SU-DHL-6 (cell line): ENCODE results near the gene SLC34A3.
A peak's percentile ranks its signal among the peaks of the same experiment; 100 is the strongest.

Source experiments
- H2AFZ ChIP-seq: fragments of 200-600 bp; sonication (generic); 2 replicates; pipeline ENCODE4 v1.6.1; 2014; ENCODE audit warnings: low read depth, mild to moderate bottlenecking, moderate library complexity, mixed read lengths, antibody characterized with exemption, low read length; ENCODE audit not compliant: severe bottlenecking
- H3F3A ChIP-seq: fragments of 200-600 bp; shearing (Covaris generic); 2 replicates; pipeline ENCODE4 v1.6.0; 2016; ENCODE audit warnings: antibody characterized with exemption, mild to moderate bottlenecking; ENCODE audit not compliant: insufficient read depth
- H3K27ac ChIP-seq: fragments of 200-600 bp; sonication (generic); 2 replicates; pipeline ENCODE4 v1.5.1; 2016; ENCODE audit warnings: low read depth, mild to moderate bottlenecking, low read length, moderate library complexity, mixed read lengths
- H3K27me3 ChIP-seq: fragments of 200-600 bp; sonication (generic), shearing (Covaris generic); 2 replicates; pipeline ENCODE4 v1.6.0; 2014; ENCODE audit warnings: mild to moderate bottlenecking, low read length
- H3K36me3 ChIP-seq: fragments of 200-600 bp; sonication (generic); 2 replicates; pipeline ENCODE4 v1.6.1; 2014; ENCODE audit warnings: mild to moderate bottlenecking, low read length, mixed read lengths
- H3K4me2 ChIP-seq: fragments of 300-600, 200-600 bp; shearing (Covaris generic), sonication (generic); 2 replicates; pipeline ENCODE4 v1.6.0; 2014; ENCODE audit warnings: low read length, low read depth, mild to moderate bottlenecking; ENCODE audit not compliant: poor library complexity, severe bottlenecking
- H3K4me3 ChIP-seq: fragments of 200-600 bp; sonication (generic); 2 replicates; pipeline ENCODE4 v1.5.1; 2014; ENCODE audit warnings: antibody characterized with exemption, low read length, mild to moderate bottlenecking, mixed read lengths; ENCODE audit not compliant: insufficient read depth, poor library complexity, severe bottlenecking
- H3K79me2 ChIP-seq: fragments of 200-600 bp; sonication (generic); 2 replicates; pipeline ENCODE4 v1.6.1; 2014; ENCODE audit warnings: mild to moderate bottlenecking, low read length, moderate library complexity; ENCODE audit not compliant: insufficient read depth
- H3K9ac ChIP-seq: fragments of 200-600 bp; sonication (generic); 2 replicates; pipeline ENCODE4 v1.7.0; 2014; ENCODE audit warnings: mild to moderate bottlenecking, low read length
- H3K9me2 ChIP-seq: fragments of 200-600 bp; sonication (generic); replicated peaks from 2 replicates; pipeline ENCODE4 v1.6.1; 2014; ENCODE audit warnings: low read length; ENCODE audit not compliant: insufficient read depth
- H3K9me3 ChIP-seq: fragments of 200-600 bp; sonication (generic); 2 replicates; pipeline ENCODE4 v1.6.1; 2014; ENCODE audit warnings: low read length, mixed read lengths; ENCODE audit not compliant: insufficient read depth
- H4K20me1 ChIP-seq: fragments of 200-600 bp; sonication (generic); 2 replicates; pipeline ENCODE4 v1.6.1; 2014; ENCODE audit warnings: low read depth, mild to moderate bottlenecking, antibody characterized with exemption, low read length, moderate library complexity, mixed read lengths
- EZH2phosphoT487 ChIP-seq: fragments of 200-600 bp; sonication (generic), shearing (Covaris generic); conservative IDR thresholded peaks from 2 replicates; pipeline ENCODE4 v1.6.1; 2018; ENCODE audit warnings: mild to moderate bottlenecking, antibody characterized with exemption, low read length, moderate library complexity, mixed read lengths
- TF ChIP-seq, protein P1 (sequence below): fragments of 200-600 bp; sonication (generic); IDR thresholded peaks from one replicate; pipeline ENCODE4 v1.5.1; 2017; ENCODE audit warnings: antibody characterized with exemption, mild to moderate bottlenecking, low read length, moderate library complexity; ENCODE audit not compliant: insufficient read depth, poor library complexity, severe bottlenecking

SLC34A3 gene

DNA sequence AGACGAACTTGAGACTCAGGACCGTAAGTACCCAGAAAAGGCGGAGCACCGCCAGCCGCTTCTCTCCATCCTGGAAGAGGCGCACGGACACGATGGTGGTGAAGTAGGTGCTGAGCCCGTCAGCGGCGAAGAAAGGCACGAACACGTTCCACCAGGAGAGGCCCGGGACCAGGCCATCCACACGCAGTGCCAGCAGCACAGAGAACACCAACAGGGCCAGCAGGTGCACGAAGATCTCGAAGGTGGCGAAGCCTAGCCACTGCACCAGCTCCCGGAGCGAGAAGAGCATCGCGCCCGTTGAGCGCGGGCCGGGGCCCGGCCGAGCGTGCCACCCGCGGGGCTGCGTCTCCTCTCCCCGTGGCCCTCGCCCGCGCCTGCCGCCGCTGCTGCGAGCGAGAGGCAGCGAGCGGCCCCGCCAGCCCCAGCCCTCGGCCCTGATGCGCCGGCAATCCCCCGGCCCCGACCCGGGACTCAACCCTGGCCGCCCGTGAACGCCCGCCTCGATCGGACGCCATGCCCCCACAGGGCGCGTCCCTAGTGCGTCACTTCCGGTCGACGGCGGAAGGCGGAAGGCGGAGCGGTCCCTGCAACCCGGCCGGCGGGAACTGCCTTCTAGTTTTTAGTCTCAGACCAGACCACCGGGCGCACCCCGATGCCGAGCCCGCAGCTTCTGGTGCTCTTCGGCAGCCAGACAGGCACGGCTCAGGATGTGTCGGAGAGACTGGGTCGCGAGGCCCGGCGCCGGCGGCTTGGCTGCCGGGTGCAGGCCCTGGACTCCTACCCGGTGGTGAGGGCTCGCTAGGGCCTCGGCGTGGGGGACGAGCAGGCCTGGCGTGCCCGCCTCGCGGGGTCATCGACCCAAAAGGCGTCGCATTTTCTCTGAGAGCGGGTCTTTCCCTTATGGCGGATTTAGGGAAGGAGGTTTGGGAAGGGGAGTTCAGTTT is 25.3 kb upstream of the SLC34A3 start, which contains the start of the genes NDOR1 and TMEM203:
TSS of gene NDOR1 (plus strand) at position 575 of the 944 bp plus-strand sequence. CDS start at position 653, 78 bp downstream.
TSS of gene TMEM203 (minus strand) at position 523 of the 944 bp plus-strand sequence. CDS start at position 289, 234 bp downstream.
- Histone ChIP-seq H3K27ac (peak within 1 kb of the TSS; percentile 48; the same call in 1 of the 2 replicates), H3F3A (peaks cover 12% of the 10 kb centered on the region), H2AFZ (peak within 1 kb of the TSS; percentile 24), H3K9me3 (no peaks in the 10 kb centered on the region), H3K27me3 (no peaks in the 10 kb centered on the region), H3K79me2 (peaks cover 31% of the 10 kb centered on the region), H3K9ac (peak within 1 kb of the TSS; percentile 99), H4K20me1 (no peaks in the 10 kb centered on the region), H3K4me2 (peak within 1 kb of the TSS; percentile 78), H3K4me3 (peak within 1 kb of the TSS; percentile 69), H3K9me2 (no peaks in the 10 kb centered on the region), H3K36me3 (no peaks in the 10 kb centered on the region)
- TF ChIP-seq, protein P1, sequence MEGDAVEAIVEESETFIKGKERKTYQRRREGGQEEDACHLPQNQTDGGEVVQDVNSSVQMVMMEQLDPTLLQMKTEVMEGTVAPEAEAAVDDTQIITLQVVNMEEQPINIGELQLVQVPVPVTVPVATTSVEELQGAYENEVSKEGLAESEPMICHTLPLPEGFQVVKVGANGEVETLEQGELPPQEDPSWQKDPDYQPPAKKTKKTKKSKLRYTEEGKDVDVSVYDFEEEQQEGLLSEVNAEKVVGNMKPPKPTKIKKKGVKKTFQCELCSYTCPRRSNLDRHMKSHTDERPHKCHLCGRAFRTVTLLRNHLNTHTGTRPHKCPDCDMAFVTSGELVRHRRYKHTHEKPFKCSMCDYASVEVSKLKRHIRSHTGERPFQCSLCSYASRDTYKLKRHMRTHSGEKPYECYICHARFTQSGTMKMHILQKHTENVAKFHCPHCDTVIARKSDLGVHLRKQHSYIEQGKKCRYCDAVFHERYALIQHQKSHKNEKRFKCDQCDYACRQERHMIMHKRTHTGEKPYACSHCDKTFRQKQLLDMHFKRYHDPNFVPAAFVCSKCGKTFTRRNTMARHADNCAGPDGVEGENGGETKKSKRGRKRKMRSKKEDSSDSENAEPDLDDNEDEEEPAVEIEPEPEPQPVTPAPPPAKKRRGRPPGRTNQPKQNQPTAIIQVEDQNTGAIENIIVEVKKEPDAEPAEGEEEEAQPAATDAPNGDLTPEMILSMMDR, result no peak
- TF ChIP-seq EZH2phosphoT487, result no peak

DNA sequence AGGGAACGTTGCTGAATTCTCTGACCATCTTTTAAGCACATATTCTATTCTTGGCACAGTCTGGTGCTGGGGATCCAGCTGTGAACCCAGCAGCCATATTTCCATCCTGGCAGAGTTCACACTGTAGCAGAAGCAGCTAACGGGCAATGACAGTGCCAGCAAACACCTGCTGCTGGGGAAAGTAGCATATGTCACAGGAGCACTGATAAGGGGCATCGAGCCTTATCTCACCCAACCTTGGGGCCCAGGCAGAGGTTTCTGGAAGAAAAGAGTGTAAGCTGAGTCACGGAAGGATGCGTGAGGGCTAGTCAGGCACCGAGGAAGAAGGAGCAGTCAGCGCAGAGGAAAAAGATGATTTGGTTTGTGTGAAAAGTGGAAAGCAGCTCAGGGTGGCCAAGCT is 24.1 kb upstream of the SLC34A3 start:
- H3F3A ChIP-seq, result peaks cover 9% of the 10 kb centered on the region
- peaks cover 31% of the 10 kb centered on the region for H3K79me2 ChIP-seq
- peak overlapping the region; percentile 78 for H3K4me2 ChIP-seq
- H3K9ac ChIP-seq, result peak overlapping the region; percentile 99
- H3K4me3 ChIP-seq, result peak overlapping the region; percentile 69
- no peaks in the 10 kb centered on the region for H3K9me3 ChIP-seq
- no peak for TF ChIP-seq EZH2phosphoT487
- TF ChIP-seq, protein P1, result no peak
- H3K36me3 ChIP-seq, result no peaks in the 10 kb centered on the region
- no peaks in the 10 kb centered on the region for H3K9me2 ChIP-seq
- no peak overlapping the region for H2AFZ ChIP-seq
- no peaks in the 10 kb centered on the region for H3K27me3 ChIP-seq
- no peaks in the 10 kb centered on the region for H4K20me1 ChIP-seq
- H3K27ac ChIP-seq, result no peak overlapping the region

DNA sequence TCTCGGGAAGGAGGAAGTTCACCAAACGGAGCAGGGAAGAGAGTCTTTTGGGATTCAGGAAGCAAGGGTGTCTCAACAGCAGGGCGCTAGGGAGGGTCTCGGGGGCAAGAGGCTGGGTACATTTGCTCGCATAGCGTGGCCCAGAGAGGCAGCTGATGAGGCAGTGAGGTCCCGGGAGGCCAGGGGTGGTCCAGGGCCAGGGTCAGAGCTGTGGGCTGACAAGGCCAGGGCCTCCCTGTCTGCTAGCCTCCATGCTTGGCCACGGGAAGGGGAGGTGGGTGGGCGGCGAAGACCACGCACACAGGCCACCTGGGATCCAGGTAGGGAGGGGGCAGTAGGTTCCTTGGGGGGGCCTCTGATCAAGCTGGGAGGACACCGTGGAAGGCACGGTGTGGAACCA is 19.2 kb upstream of the SLC34A3 start:
- Histone ChIP-seq H3K27ac (no peak overlapping the region), H3K36me3 (no peaks in the 10 kb centered on the region)
- TF ChIP-seq, protein P1, result no peak
- no peak for TF ChIP-seq EZH2phosphoT487

More for the DNA sequence above, 19.2 kb upstream of the SLC34A3 start:
- no peaks in the 10 kb centered on the region for H3F3A ChIP-seq
- no peaks in the 10 kb centered on the region for H3K27me3 ChIP-seq
- no peaks in the 10 kb centered on the region for H4K20me1 ChIP-seq
- no peaks in the 10 kb centered on the region for H3K9me2 ChIP-seq
- no peak overlapping the region for H3K4me2 ChIP-seq
- no peaks in the 10 kb centered on the region for H3K9me3 ChIP-seq
- no peak overlapping the region for H3K4me3 ChIP-seq
- H3K79me2 ChIP-seq, result peaks cover 6% of the 10 kb centered on the region
- no peak overlapping the region for H2AFZ ChIP-seq
- no peak overlapping the region for H3K9ac ChIP-seq
